Gastroesophageal sphincter (tissue), 4 donors: ENCODE results near the gene CCDC40. TPM values are rescaled to one million over a fixed set of nuclear protein-coding genes. Genes with fewer than 3 reads are reported as not detected.

Source experiments
- ATAC-seq: fragments of 150-250 bp; one replicate; pipeline ENCODE4 v1.9.1; 2016; ENCODE audit warnings: mild to moderate bottlenecking, moderate library complexity
- H3K27ac ChIP-seq, 4 donors: fragments of 200-600 bp; sonication (generic) in 3 of 4; 1 replicate in 3 of 4; 2 replicates in 1 of 4; pipeline ENCODE4 v1.5.1; 2016 to 2019
- H3K27me3 ChIP-seq: fragments of 200-600 bp; sonication (generic); one replicate; pipeline ENCODE4 v1.5.1; 2019
- H3K36me3 ChIP-seq, 2 donors: fragments of 200-600 bp; sonication (generic); one replicate each; pipeline ENCODE4 v1.5.1; 2019; ENCODE audit warnings: control low read depth in 1 of 2
- H3K4me1 ChIP-seq, 3 donors: fragments of 200-600 bp; sonication (generic); 1 replicate in 2 of 3; 2 replicates in 1 of 3; pipeline ENCODE4 v1.5.1; 2016 to 2019; ENCODE audit warnings: control low read depth in 2 of 3
- H3K4me3 ChIP-seq, 2 donors: fragments of 200-600 bp; sonication (generic); one replicate each; pipeline ENCODE4 v1.5.1; 2019; ENCODE audit warnings: mild to moderate bottlenecking in 1 of 2, moderate library complexity in 1 of 2
- H3K9me3 ChIP-seq, 3 donors: fragments of 200-600 bp; sonication (generic); one replicate each; pipeline ENCODE4 v1.5.1; 2017 to 2019; ENCODE audit warnings: control low read depth in 2 of 3
- CTCF ChIP-seq, 4 experiments: fragments of 200-600 bp in 2 of 4; fragments of 450-650 bp in 2 of 4; sonication (generic) in 1 of 4; IDR thresholded peaks; one replicate each; pipeline ENCODE4 v1.5.1; 2017 to 2019; ENCODE audit warnings: antibody characterized with exemption in 4 of 4, mild to moderate bottlenecking in 2 of 4, moderate library complexity in 2 of 4
- EP300 ChIP-seq: sonication (generic); formaldehyde crosslinking; IDR thresholded peaks from one replicate; pipeline ENCODE4 v1.6.1; 2017; ENCODE audit warnings: antibody characterized with exemption, mild to moderate bottlenecking
- POLR2A ChIP-seq, 2 donors: fragments of 450-650 bp; IDR thresholded peaks; one replicate each; pipeline ENCODE4 v1.6.1; 2017; ENCODE audit warnings: antibody characterized with exemption in 2 of 2, mild to moderate bottlenecking in 2 of 2, moderate library complexity in 1 of 2
- POLR2AphosphoS5 ChIP-seq: sonication (generic); formaldehyde crosslinking; IDR thresholded peaks from one replicate; pipeline ENCODE4 v1.6.1; 2017; ENCODE audit warnings: antibody characterized with exemption
- WGBS, 2 donors: methylation state at CpG; one replicate each; pipeline ENCODE4 v1.1.5; 2018; ENCODE audit warnings: low coverage in 1 of 2; 5-methylcytosine and 5-hydroxymethylcytosine counted together
- total RNA-seq, 4 donors: library from RNA; depleted of rRNA; stranded (reverse); fragments of >200 nt; gene quantifications; one replicate each; pipeline ENCODE4 v1.1.0, GENCODE V29; 2016

CCDC40 gene
- total RNA-seq, 4 donors from 2014 or later = 4.3 to 17.3 (median 5.5) TPM

DNA sequence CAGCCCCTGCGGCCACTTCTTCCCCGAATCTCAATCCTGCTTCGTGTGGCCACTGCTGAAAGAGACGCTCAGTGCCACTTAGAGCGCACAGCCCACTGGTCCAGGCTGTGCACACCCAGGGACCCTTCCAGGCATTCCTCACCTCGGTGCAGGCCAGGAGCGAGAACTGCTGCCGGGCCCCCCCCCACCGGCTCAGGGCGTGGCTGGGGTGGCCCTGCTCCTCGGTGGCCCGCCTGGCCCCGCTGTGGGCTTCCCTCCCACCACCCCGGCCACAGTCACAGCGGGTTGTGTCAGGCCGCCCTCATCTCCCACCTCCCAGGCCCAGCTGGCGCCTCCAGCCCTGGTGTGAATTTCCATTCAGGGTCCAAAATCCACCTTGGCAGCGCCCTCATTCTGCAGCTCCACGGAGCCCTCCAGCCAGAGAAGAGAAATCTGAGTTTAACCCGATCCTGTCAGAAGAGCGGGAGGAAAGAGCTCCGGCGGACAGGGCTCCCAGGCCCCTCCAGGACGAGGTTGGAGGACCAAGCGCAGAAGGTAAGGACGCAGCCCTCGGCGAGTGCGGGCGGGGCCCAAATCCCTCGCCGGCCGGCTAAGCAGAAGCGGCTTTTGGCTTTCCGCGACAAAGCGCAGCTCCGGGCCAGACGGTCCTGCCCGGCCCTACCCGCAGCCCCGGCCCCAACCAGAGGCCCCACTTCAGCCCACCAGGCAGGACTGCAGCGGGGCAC lies 12.8 kb upstream of the CCDC40 start:
- ATAC-seq = no peak
- Histone ChIP-seq H3K9me3 (no peaks in the 10 kb centered on the region), H3K27me3 (no peaks in the 10 kb centered on the region), H3K4me3 (peak overlapping the region in 1 of 2 donors; percentile 20), H3K27ac (peak overlapping the region in 1 of 4 donors; percentile 43), H3K36me3 (peaks cover 0 to 4% of the 10 kb centered on the region in 2 donors), H3K4me1 (peaks cover 0 to 44% (median 6%) of the 10 kb centered on the region in 3 donors)
- WGBS, 2 donors = no CpG with 5 or more reads among the region's 43 CpGs
- TF ChIP-seq POLR2A (IDR thresholded peaks at IDR 0.05) = no peak
- no peak for TF ChIP-seq POLR2AphosphoS5
- no peak for TF ChIP-seq EP300
- no peak for TF ChIP-seq CTCF (IDR thresholded peaks at IDR 0.05)

GRCh38 chr17:80024206-80024972 lies 12.1 kb upstream of the CCDC40 start:
- no peaks in the 10 kb centered on the region for H3K27me3 ChIP-seq
- TF ChIP-seq CTCF (IDR thresholded peaks at IDR 0.05) = no peak
- TF ChIP-seq POLR2AphosphoS5 = no peak
- TF ChIP-seq EP300 = no peak
- no peak for TF ChIP-seq POLR2A (IDR thresholded peaks at IDR 0.05)
- H3K4me3 ChIP-seq = peak overlapping the region in 1 of 2 donors; percentile 20
- peaks cover 0 to 4% of the 10 kb centered on the region in 2 donors for H3K36me3 ChIP-seq
- H3K27ac ChIP-seq = peak overlapping the region in 1 of 4 donors; percentile 43
- 52 to 63% methylated on average over 7 of the region's 10 CpGs for WGBS, 2 donors
- H3K4me1 ChIP-seq = peaks cover 0 to 51% (median 6%) of the 10 kb centered on the region in 3 donors
- no peak for ATAC-seq
- no peaks in the 10 kb centered on the region for H3K9me3 ChIP-seq

GRCh38 chr17:80025140-80025539 lies 11.3 kb upstream of the CCDC40 start:
- peaks cover 0 to 4% of the 10 kb centered on the region in 2 donors for H3K36me3 ChIP-seq
- H3K4me1 ChIP-seq = peaks cover 0 to 59% (median 12%) of the 10 kb centered on the region in 3 donors
- H3K27me3 ChIP-seq = no peaks in the 10 kb centered on the region
- H3K4me3 ChIP-seq = no peak overlapping the region
- ATAC-seq = no peak
- no peak overlapping the region for H3K27ac ChIP-seq
- H3K9me3 ChIP-seq = no peaks in the 10 kb centered on the region
- TF ChIP-seq CTCF (IDR thresholded peaks at IDR 0.05) (no peak), POLR2AphosphoS5 (no peak), EP300 (no peak), POLR2A (IDR thresholded peaks at IDR 0.05) (no peak)
- WGBS, 2 donors = 71% methylated on average over 1 of the region's 11 CpGs; no CpG with 5 or more reads in 1 of the 2 donors

DNA sequence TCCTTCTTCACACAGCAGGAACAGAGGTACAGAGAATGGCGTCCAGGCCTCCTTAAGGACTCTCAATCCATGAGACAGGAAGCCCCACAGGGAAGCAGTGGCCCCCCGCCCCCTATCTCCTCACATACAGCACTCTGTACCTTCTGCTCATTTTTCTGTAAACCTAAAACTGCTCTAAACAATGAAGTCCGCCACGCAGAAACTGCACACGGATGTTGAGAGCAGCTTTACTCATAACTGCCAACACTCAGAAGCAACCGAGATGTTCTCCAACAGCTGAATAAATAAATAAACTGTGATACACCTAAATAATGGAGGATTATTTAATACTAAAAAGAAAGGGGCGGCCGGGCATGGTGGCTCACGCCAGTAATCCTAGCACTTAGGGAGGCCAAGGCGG lies 10.6 kb upstream of the CCDC40 start:
- no peak for TF ChIP-seq POLR2A (IDR thresholded peaks at IDR 0.05)
- no peak for TF ChIP-seq CTCF (IDR thresholded peaks at IDR 0.05)
- TF ChIP-seq POLR2AphosphoS5 = no peak
- TF ChIP-seq EP300 = no peak
- Histone ChIP-seq H3K9me3 (no peaks in the 10 kb centered on the region), H3K27ac (no peak overlapping the region), H3K4me3 (no peak overlapping the region), H3K36me3 (peaks cover 0 to 4% of the 10 kb centered on the region in 2 donors), H3K27me3 (no peaks in the 10 kb centered on the region), H3K4me1 (peaks cover 0 to 65% (median 12%) of the 10 kb centered on the region in 3 donors)
- no peak for ATAC-seq
- WGBS, 2 donors = 75% methylated on average over 6 of the region's 10 CpGs; no CpG with 5 or more reads in 1 of the 2 donors
